ENCODE data around the gene CNTNAP4.

CNTNAP4 gene

DNA sequence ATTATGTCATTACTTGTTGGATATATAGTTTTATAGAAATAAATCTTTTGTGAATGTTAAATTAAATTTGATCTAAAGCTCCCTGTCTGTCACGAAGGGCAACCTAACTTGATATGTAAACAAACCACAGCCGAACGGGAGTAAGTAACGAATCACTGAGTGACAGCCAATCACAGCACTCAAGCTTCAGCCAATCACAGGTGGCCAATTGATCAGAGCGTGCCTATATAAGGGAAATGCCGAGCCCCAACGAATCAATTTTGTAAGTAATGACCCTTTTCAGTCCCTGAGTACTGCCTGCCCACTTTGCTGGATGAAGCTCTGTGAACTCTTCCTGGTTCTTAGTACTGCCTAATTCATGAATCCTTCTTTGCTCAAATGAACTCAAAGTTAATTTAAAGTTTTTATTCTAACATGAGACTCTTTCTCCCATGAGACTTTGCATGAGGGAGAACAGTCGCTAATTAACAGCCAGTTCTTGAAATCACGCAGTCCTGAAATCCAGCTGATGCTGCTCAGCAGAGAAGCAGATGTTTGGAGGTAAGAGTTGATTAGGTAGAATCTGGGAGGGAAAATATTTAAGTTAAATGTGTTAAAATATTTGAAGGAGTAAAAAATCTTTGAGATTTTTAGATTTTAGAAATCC is 302.2 kb downstream of the CNTNAP4 start:
- DNase-seq (ENCODE audit: low spot score): no peak

DNA sequence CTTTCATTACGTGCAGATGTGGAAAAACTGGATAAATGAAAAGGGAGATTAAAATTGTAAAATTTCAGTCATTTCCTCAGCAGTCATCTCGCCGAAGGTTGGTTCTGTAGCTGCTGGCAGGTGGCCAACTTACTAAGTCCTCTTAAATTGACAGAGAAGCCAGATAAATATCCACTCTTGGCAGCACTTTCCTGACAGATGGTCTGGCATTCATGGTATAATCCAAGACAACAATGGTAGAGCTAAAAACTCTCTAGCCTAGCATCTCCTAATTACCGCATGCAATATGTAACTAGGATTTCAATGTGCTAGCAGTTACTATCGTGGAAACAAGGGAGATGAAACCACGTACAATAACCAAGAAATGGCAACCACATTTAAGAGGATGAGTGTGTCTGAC is 306.3 kb downstream of the CNTNAP4 start:
- DNase-seq (ENCODE audit: low spot score): peak; percentile 81

DNA sequence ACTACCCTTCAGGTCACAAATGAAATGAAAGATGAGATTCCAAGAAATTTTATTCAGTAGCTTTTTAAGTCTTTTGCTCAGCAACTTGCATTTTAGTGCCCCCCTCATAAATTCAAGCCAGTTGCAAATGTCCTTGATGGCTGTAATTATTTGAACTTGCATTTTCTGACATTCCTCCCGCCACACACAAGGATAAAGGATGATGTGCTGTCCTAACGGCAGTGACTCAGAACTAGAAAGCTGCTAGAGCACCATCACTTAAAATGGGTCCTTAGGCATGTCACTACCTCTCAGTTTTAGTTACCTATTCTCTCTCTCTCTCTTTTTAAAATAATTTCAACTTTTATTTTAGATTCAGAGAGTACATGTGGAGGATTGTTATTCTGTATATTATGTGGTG is 306.7 kb downstream of the CNTNAP4 start:
- DNase-seq (ENCODE audit: low spot score): peak; percentile 13

DNA sequence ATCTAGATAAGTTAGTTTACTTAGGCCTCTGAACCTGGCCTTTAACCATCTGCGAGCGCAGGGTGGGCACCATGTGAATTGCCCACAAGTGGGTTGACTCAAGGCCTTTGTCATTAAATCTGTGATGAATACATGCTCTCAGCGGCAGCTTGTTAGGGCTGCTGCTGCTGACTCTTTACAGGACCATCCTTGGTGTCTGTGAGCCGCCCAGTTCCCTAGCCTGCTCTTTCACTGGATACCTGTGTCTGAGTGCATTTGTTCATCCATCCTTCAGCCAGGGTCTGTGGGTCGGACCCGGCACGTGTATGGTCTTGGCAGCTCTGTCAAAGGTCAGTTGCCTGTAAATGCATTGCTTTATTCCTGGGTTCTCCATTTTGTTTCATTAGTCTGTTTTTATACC is 321.3 kb downstream of the CNTNAP4 start:
- no peak for DNase-seq (ENCODE audit: low spot score)

DNA sequence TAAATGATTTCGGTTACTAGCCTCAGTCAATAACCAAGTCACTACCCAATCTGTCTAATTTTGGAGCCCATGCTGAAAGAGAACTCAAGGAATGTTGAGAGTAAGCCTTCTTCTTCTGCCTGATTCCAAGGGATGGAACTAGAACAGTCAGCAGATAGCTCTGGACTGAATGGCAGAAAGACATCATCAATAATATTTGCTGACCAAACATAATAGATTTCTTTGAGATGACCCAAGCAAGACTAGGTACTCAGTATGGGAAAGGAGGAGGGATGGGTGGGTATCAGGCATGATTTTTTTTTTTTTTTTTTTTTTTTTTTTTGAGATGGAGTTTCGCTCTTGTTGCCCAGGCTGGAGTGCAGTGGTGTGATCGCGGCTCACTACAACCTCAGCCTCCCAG is 330.1 kb downstream of the CNTNAP4 start:
- no peak for DNase-seq (ENCODE audit: low spot score)

Small RNA genes lying within 50 kb of the gene (small RNA-seq; reads per million reads assigned to genes)
- 0 reads per million in 2 experiments for gene RF00133
- gene RN7SKP233: 0 reads per million in 2 experiments
